ENCODE results near the gene TEDC1. TPM values are rescaled to one million over a fixed set of nuclear protein-coding genes. Genes with fewer than 3 reads are reported as not detected.

TEDC1 gene
- total RNA-seq, 3 donors from 2014 or later (not counting 1 experiment from before 2014, with no cell fraction given), result 70.0 to 233 (median 112) TPM

DNA sequence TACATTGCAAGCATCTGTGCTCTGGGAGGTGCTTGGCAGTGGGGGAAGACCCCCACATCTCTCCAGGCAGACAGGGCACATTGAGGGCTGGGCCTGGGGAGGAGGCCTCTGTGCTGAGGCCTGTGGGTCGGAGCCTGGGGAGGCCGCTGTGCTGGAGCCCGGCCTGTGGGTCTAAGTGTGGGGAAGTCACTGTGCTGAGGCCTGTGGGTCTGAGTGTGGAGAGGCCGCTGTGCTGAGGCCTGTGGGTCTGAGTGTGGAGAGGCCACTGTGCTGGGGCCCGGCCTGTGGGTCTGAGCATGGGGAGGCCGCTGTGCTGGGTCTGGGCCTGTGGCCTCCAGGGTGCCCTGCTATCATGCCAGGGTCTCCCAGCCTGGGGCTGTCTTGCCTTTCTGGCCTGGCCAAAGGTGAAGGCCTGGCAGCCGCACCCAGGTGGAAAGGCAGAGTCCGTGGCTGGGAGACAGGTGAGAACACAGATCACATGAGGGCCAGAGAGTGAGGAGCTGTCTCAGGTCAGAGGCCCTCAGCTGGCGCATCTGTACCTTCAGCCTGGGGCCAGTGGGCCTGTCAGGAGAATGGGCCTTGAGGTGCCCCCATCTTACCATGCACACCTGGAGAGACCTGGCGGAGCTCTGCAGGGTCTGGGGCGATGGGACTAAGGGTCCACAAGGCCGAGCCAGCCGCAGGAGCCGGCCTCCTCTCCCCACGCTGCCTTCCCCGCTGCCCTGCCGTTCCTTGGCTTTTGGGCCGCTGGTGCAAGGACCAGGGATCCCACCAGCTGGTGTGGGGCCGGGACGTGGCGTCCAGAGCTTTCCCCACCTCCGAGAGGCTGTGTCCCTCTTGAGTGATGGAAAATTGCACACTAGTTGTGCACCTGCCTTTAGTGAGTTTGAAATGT, 35.0 kb upstream of the TEDC1 start:
- Mint-ChIP-seq H3K27ac (no peak overlapping the region), H3K36me3 (no peaks in the 10 kb centered on the region), H3K4me1 (no peaks in the 10 kb centered on the region), H3K9me3 (no peaks in the 10 kb centered on the region), H3K27me3 (ENCODE audit: low read depth in 2 of 2) (no peaks in the 10 kb centered on the region), H3K4me3 (no peak overlapping the region)
- TF ChIP-seq, protein P1, sequence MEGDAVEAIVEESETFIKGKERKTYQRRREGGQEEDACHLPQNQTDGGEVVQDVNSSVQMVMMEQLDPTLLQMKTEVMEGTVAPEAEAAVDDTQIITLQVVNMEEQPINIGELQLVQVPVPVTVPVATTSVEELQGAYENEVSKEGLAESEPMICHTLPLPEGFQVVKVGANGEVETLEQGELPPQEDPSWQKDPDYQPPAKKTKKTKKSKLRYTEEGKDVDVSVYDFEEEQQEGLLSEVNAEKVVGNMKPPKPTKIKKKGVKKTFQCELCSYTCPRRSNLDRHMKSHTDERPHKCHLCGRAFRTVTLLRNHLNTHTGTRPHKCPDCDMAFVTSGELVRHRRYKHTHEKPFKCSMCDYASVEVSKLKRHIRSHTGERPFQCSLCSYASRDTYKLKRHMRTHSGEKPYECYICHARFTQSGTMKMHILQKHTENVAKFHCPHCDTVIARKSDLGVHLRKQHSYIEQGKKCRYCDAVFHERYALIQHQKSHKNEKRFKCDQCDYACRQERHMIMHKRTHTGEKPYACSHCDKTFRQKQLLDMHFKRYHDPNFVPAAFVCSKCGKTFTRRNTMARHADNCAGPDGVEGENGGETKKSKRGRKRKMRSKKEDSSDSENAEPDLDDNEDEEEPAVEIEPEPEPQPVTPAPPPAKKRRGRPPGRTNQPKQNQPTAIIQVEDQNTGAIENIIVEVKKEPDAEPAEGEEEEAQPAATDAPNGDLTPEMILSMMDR (IDR thresholded peaks at IDR 0.05), result no peak
- Histone ChIP-seq H3K27me3 (ENCODE audit: control insufficient read depth, insufficient read depth, low read length) (no peaks in the 10 kb centered on the region), H3K27ac (ENCODE audit: low read length) (no peak overlapping the region), H3K4me3 (ENCODE audit: low read length) (no peak overlapping the region), H3K9me3 (ENCODE audit: control insufficient read depth, insufficient read depth, low read length) (no peaks in the 10 kb centered on the region), H3K4me1 (ENCODE audit: control insufficient read depth, insufficient read depth, low read length) (no peaks in the 10 kb centered on the region), H3K36me3 (ENCODE audit: control insufficient read depth, insufficient read depth, low read length) (peaks cover 34% of the 10 kb centered on the region)
- 96% methylated on average over 22 of the region's 22 CpGs for WGBS (ENCODE audit: insufficient coverage)
- ATAC-seq (no peak), DNase-seq (no peak)
- intact Hi-C loops (cut with micrococcal nuclease), result no loop called here

DNA sequence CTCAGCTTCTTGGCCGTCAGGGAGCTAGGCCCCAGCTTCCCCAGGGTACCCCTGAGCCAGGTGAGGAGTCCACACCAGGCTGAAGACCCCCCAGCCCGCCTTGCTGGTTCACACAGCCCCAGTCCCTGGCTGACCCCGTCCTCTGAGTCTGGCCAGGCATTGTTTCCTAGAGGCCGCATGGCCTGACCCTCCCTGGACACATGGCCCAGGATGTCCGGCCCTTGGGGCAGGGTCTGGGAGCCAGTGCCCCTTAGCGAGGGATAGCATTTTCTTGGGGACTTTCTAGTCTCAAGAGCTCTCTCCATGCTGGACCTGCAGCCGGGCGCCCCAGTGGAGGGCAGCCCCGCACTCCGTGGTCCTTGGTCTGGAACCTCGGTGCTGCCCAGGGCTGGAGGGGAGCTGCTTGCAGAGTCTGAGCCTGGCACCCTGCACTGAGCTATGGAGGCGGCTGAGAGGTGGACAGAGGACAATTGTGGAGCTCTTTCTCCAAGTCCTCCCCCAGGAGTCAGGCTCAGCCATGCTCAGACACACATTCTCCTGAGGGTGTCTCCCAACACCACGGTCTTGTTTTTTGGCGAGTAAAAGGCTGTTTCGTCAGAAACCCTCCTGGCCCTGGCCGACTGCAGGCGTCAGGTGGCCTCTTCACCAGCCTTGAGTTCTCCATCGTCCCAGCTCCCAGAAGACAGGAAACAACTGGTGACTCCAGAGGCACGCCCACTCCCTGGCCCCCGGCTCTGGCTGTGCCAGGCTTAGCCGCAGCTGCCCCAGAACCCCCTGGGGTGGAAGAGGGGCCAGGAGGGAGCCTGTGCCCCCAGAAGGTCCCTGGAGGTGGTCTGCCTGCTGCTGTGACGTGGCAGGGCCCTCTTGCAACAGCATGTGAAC, 34.1 kb upstream of the TEDC1 start:
- Mint-ChIP-seq H3K27me3 (ENCODE audit: low read depth in 2 of 2) (no peaks in the 10 kb centered on the region), H3K4me1 (no peaks in the 10 kb centered on the region), H3K9me3 (no peaks in the 10 kb centered on the region), H3K4me3 (no peak overlapping the region), H3K36me3 (no peaks in the 10 kb centered on the region), H3K27ac (no peak overlapping the region)
- Histone ChIP-seq H3K27ac (ENCODE audit: low read length) (no peak overlapping the region), H3K36me3 (ENCODE audit: control insufficient read depth, insufficient read depth, low read length) (peaks cover 37% of the 10 kb centered on the region), H3K4me1 (ENCODE audit: control insufficient read depth, insufficient read depth, low read length) (no peaks in the 10 kb centered on the region), H3K4me3 (ENCODE audit: low read length) (no peak overlapping the region), H3K27me3 (ENCODE audit: control insufficient read depth, insufficient read depth, low read length) (no peaks in the 10 kb centered on the region), H3K9me3 (ENCODE audit: control insufficient read depth, insufficient read depth, low read length) (no peaks in the 10 kb centered on the region)
- TF ChIP-seq, protein P1 (IDR thresholded peaks at IDR 0.05), result no peak
- intact Hi-C loops (cut with micrococcal nuclease), result no loop called here
- ATAC-seq (peak in 1 of 3 donors; percentile 11), DNase-seq (no peak)
- WGBS (ENCODE audit: insufficient coverage), result 94% methylated on average over 22 of the region's 22 CpGs

DNA sequence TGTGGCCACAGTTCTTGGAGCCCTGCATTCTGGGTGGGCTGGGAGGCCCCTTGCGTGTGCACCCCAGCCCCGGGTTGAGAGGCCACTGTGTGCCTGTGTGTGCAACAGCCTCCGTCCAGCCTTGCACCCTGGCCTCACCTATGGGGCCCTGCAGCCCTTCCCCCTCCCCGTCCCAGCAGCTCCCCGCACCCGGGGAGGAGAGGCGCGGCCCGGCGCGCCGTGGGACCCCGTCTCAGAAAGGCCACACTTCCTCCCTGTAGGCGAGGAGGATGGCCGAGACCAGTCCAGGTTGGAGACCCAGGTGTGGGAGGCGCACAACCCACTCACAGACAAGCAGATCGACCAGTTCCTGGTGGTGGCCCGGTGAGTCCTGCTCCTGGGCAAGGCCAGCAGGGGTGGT, 33.0 kb upstream of the TEDC1 start:
- DNase-seq (no peak), ATAC-seq (no peak)
- no peaks in the 10 kb centered on the region for H3K4me1 ChIP-seq (ENCODE audit: control insufficient read depth, insufficient read depth, low read length)
- H3K9me3 ChIP-seq (ENCODE audit: control insufficient read depth, insufficient read depth, low read length), result no peaks in the 10 kb centered on the region
- Mint-ChIP-seq H3K27ac (no peak overlapping the region), H3K36me3 (no peaks in the 10 kb centered on the region), H3K9me3 (no peaks in the 10 kb centered on the region), H3K4me1 (no peaks in the 10 kb centered on the region), H3K27me3 (ENCODE audit: low read depth in 2 of 2) (no peaks in the 10 kb centered on the region), H3K4me3 (no peak overlapping the region)
- no peaks in the 10 kb centered on the region for H3K27me3 ChIP-seq (ENCODE audit: control insufficient read depth, insufficient read depth, low read length)
- intact Hi-C loops (cut with micrococcal nuclease), result no loop called here
- no peak overlapping the region for H3K4me3 ChIP-seq (ENCODE audit: low read length)
- peaks cover 37% of the 10 kb centered on the region for H3K36me3 ChIP-seq (ENCODE audit: control insufficient read depth, insufficient read depth, low read length)
- 89% methylated on average over 18 of the region's 18 CpGs for WGBS (ENCODE audit: insufficient coverage)
- TF ChIP-seq, protein P1 (IDR thresholded peaks at IDR 0.05), result no peak
- H3K27ac ChIP-seq (ENCODE audit: low read length), result no peak overlapping the region

Data from natural killer cell (primary cell).